ENCODE measurements around the gene ZC3H11A. TPM values are rescaled to one million over a fixed set of nuclear protein-coding genes. Genes with fewer than 3 reads are reported as not detected.

ZC3H11A gene
- total and polyA plus RNA-seq, 2 donors (not counting 3 experiments of a cell fraction or from before 2014, with no cell fraction given): 36.8 to 72.6 TPM

DNA sequence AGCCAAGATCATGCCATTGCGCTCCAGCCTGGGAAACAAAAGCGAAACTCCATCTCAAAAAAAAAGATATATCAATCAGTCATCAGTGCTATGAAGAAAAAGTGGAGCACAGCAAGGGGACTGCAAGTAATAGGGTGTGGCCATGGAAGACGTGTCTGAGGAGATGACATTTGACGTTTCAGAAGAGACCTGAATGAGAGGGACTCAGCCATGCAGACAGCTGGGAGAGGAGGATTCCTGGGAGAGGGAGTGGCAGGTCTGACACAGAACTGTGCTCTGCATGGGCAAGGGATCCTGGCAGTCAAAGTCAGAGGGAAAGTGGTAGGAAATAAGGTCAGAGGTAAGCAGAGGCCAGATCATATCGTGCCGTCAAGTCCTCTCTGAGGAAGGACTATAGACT is 27.2 kb upstream of the ZC3H11A start:
- H2AFZ ChIP-seq (ENCODE audit: low read depth, low read length): no peak overlapping the region
- ChIA-PET POLR2A (no interaction called here), CTCF (no interaction called here)
- no TSS peak for BruUV-seq (replicated peaks)
- no peaks in the 10 kb centered on the region for H3K36me3 ChIP-seq (ENCODE audit: control insufficient read depth in 2 of 2, extremely low read depth in 1 of 2, insufficient read depth in 2 of 2, low read length in 2 of 2)
- no peaks in the 10 kb centered on the region for H3K9me3 ChIP-seq (replicated peaks; ENCODE audit: control insufficient read depth, insufficient read depth, low read length)
- H3K9me1 ChIP-seq (replicated peaks; ENCODE audit: control insufficient read depth, extremely low read depth, insufficient read depth, low read length): no peaks in the 10 kb centered on the region
- intact Hi-C loops (cut with micrococcal nuclease): no loop called here
- H3K27me3 ChIP-seq (ENCODE audit: control insufficient read depth in 2 of 2, insufficient read depth in 2 of 2, low read length in 2 of 2): peaks cover 4 to 6% of the 10 kb centered on the region in 2 experiments
- no peak overlapping the region for H3K27ac ChIP-seq (ENCODE audit: insufficient read depth, low read depth, low read length)
- no peaks in the 10 kb centered on the region for H4K20me1 ChIP-seq (replicated peaks; ENCODE audit: control insufficient read depth, extremely low read depth, insufficient read depth, low read length)
- DNase-seq (ENCODE audit: low read depth, low spot score) (no peak), FAIRE-seq (no peak)
- no peak overlapping the region for H3K4me2 ChIP-seq (ENCODE audit: insufficient read depth, low read length)
- TF ChIP-seq JUN (IDR thresholded peaks at IDR 0.05; ENCODE audit: borderline replicate concordance, insufficient read depth, insufficient read length, low read depth): no peak
- no peak for TF ChIP-seq EZH2 (IDR thresholded peaks at IDR 0.05; ENCODE audit: borderline replicate concordance, low read depth, low read length, severe bottlenecking)
- TF ChIP-seq POLR2AphosphoS5 (IDR thresholded peaks at IDR 0.05; ENCODE audit: insufficient read depth, low read depth, low read length): no peak
- TF ChIP-seq MYC (IDR thresholded peaks at IDR 0.05; ENCODE audit: low read depth, low read length): no peak
- TF ChIP-seq FOS (IDR thresholded peaks at IDR 0.05; ENCODE audit: borderline replicate concordance, insufficient read depth, low read length): no peak
- no peak for TF ChIP-seq GATA2 (IDR thresholded peaks at IDR 0.05; ENCODE audit: insufficient read depth, insufficient read length, low read depth, low read length)
- no peak for TF ChIP-seq POLR2A (IDR thresholded peaks at IDR 0.05; ENCODE audit: low read depth, low read length)
- TF ChIP-seq CTCF (IDR thresholded peaks at IDR 0.05; ENCODE audit: extremely low read depth in 1 of 2, insufficient read depth in 1 of 2, low read depth in 1 of 2, low read length in 2 of 2): no peak
- no peak for TF ChIP-seq MAX (IDR thresholded peaks at IDR 0.05; ENCODE audit: insufficient read depth, insufficient read length)
- no peak overlapping the region for H3K9ac ChIP-seq (replicated peaks; ENCODE audit: extremely low read depth, insufficient read depth, low read length)
- dilution Hi-C loops (cut with MboI; ENCODE audit: extremely low pct_ligation_motif_present, low sequenced_read_pairs): no loop called here
- no peak overlapping the region for H3K4me3 ChIP-seq (replicated peaks in 1 of 3; ENCODE audit: insufficient read depth in 1 of 3, low read depth in 1 of 3, low read length in 3 of 3)
- no peaks in the 10 kb centered on the region for H3K79me2 ChIP-seq (ENCODE audit: control insufficient read depth, insufficient read depth, low read length)
- peaks cover 3% of the 10 kb centered on the region for H3K4me1 ChIP-seq (ENCODE audit: control insufficient read depth, extremely low read depth, insufficient read depth, low read length)

Data from endothelial cell of umbilical vein (primary cell).